NCI-H1105 (cell line): ENCODE measurements around the gene ENTPD6.
A peak's percentile ranks its signal among the peaks of the same experiment; 100 is the strongest.

Experiments used
- DNase-seq: peaks from one replicate; lab custom pipeline; 2025; lab: John Stamatoyannopoulos, UW

Gene ENTPD6

GRCh38 chr20:25188218-25188617 is 7.3 kb upstream of the ENTPD6 start:
- no peak for DNase-seq

- DNase-seq: no peak
Observed at GRCh38 chr20:25191051-25191450, 4.5 kb upstream of the ENTPD6 start.

GRCh38 chr20:25191689-25192088 is 3.8 kb upstream of the ENTPD6 start:
- DNase-seq: no peak

GRCh38 chr20:25193843-25194242 is 1.7 kb upstream of the ENTPD6 start:
- no peak for DNase-seq

GRCh38 chr20:25194333-25194972 is 1.1 kb upstream of the ENTPD6 start:
- DNase-seq: no peak

GRCh38 chr20:25195962-25196785 is 662 bp downstream of the ENTPD6 start:
- DNase-seq: peak; percentile 28

GRCh38 chr20:25196786-25197120 is 1.2 kb downstream of the ENTPD6 start:
- peak; percentile 28 for DNase-seq

- peak; percentile 0 for DNase-seq
Observed at GRCh38 chr20:25197183-25197869, 1.8 kb downstream of the ENTPD6 start.

GRCh38 chr20:25197870-25198190 is 2.3 kb downstream of the ENTPD6 start:
- no peak for DNase-seq

GRCh38 chr20:25198663-25199383 is 3.3 kb downstream of the ENTPD6 start:
- no peak for DNase-seq

GRCh38 chr20:25199473-25200260 is 4.2 kb downstream of the ENTPD6 start:
- no peak for DNase-seq

GRCh38 chr20:25203089-25203488 is 7.6 kb downstream of the ENTPD6 start:
- DNase-seq: no peak

- no peak for DNase-seq
Observed at GRCh38 chr20:25203871-25204320, 8.4 kb downstream of the ENTPD6 start.

GRCh38 chr20:25204550-25205276 is 9.2 kb downstream of the ENTPD6 start:
- no peak for DNase-seq

- no peak for DNase-seq
Observed at GRCh38 chr20:25205277-25206062, 10.0 kb downstream of the ENTPD6 start.

GRCh38 chr20:25206063-25206403 is 10.5 kb downstream of the ENTPD6 start:
- no peak for DNase-seq

GRCh38 chr20:25206548-25206947 is 11.0 kb downstream of the ENTPD6 start:
- no peak for DNase-seq

- no peak for DNase-seq
Observed at GRCh38 chr20:25207149-25207959, 11.8 kb downstream of the ENTPD6 start.

GRCh38 chr20:25207960-25208534 is 12.5 kb downstream of the ENTPD6 start:
- DNase-seq: no peak
